ENCODE data around the gene MICALL1. TPM values are rescaled to one million over a fixed set of nuclear protein-coding genes. Genes with fewer than 3 reads are reported as not detected.
"Not testable (repeated sequence)": the region's sequence is repeated elsewhere in the genome, so short reads cannot be mapped to it uniquely, and the experiment has no call there.

MICALL1 gene
- total RNA-seq, 1 donor from 2014 or later: 29.1 TPM

DNA sequence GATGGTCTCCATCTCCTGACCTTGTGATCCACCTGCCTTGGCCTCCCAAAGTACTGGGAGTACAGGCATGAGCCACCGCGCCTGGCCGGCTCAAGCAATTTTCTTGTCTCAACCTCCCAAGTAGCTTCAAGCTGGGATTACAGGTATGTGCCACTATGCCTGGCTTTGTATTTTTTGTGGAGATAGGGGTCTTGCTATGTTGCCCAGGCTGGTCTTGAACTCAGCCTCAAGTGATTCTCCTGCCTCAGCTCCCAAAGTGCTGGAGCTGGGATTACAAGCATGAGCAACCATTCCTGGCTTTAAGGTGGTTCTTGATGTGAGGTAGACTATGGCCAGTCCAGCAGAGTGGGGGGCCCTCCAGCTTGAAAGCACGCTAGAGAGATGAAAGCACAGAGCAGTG, 55.0 kb downstream of the MICALL1 start:
- no peak overlapping the region for H3K4me3 Mint-ChIP-seq (ENCODE audit: low read depth)
- intact Hi-C loops (cut with micrococcal nuclease): no loop called here
- H3K27me3 Mint-ChIP-seq (ENCODE audit: low read depth): no peaks in the 10 kb centered on the region
- H3K36me3 Mint-ChIP-seq (ENCODE audit: low read depth): peaks cover 61% of the 10 kb centered on the region
- DNase-seq (ENCODE audit: low spot score): no peak
- H3K9me3 Mint-ChIP-seq: no peaks in the 10 kb centered on the region
- no peak overlapping the region for H3K27ac Mint-ChIP-seq
- H3K4me1 Mint-ChIP-seq (ENCODE audit: low read depth): peaks cover 2% of the 10 kb centered on the region

DNA sequence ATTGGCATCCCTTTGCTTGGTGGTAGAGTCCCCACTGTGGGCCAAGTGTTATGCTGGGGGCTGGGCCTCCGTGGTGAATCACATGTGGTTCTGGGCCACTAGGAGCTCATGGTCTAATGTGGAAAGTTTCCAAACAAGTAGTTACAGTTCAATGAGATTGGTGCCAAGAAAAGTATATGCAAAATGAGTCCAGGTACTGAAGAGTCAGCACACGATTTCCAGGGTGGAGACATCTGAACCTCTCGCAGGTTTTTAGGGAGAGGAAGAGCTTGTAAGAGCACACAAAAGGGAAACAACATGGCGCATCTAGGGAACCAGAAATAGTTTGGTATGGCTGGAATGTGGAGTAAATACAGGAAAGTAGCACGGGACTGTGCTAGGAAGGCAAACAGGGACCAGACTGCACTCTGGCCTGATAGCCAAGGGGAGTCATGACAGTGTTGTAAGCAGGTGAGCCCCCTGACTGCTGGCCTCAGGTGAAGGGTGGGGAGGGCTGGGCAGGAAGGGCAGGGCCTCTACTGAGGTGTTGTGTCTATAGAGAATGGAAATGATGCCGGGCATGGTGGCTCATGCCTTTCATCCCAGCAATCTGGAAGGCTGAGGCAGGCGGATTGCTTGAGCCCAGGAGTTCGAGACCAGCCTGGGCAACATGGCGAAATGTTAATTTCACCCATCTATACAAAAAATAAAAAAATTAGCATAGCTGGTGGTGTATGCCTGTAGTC, 60.0 kb downstream of the MICALL1 start:
- no peaks in the 10 kb centered on the region for H3K27me3 Mint-ChIP-seq (ENCODE audit: low read depth)
- no peak overlapping the region for H3K27ac Mint-ChIP-seq
- DNase-seq (ENCODE audit: low spot score): no peak
- peaks cover 40% of the 10 kb centered on the region for H3K36me3 Mint-ChIP-seq (ENCODE audit: low read depth)
- no peaks in the 10 kb centered on the region for H3K4me1 Mint-ChIP-seq (ENCODE audit: low read depth)
- intact Hi-C loops (cut with micrococcal nuclease): no loop called here
- H3K4me3 Mint-ChIP-seq (ENCODE audit: low read depth): no peak overlapping the region
- no peaks in the 10 kb centered on the region for H3K9me3 Mint-ChIP-seq

DNA sequence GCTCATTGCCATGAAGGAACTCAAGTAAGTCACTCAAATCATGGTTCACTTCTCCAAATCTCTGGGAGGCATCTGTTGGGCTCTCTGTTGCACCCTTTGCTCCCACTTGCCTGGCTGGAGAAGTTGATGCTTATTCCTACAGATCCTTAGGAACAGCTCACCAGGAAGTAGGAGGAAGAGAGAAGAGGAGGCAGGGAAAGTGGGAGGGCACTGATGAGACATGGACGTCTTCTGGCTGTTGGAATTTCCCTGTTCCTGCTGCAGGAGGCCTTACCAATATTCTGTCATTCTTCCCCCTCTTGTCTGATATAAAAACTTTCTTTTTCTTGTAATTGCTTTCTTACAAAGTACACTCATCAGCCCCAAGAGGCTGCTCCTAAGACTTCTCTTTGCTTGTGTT, 61.0 kb downstream of the MICALL1 start:
- peaks cover 31% of the 10 kb centered on the region for H3K36me3 Mint-ChIP-seq (ENCODE audit: low read depth)
- DNase-seq (ENCODE audit: low spot score): no peak
- H3K27me3 Mint-ChIP-seq (ENCODE audit: low read depth): no peaks in the 10 kb centered on the region
- H3K4me1 Mint-ChIP-seq (ENCODE audit: low read depth): no peaks in the 10 kb centered on the region
- no peak overlapping the region for H3K4me3 Mint-ChIP-seq (ENCODE audit: low read depth)
- H3K27ac Mint-ChIP-seq: no peak overlapping the region
- intact Hi-C loops (cut with micrococcal nuclease): no loop called here
- H3K9me3 Mint-ChIP-seq: no peaks in the 10 kb centered on the region

DNA sequence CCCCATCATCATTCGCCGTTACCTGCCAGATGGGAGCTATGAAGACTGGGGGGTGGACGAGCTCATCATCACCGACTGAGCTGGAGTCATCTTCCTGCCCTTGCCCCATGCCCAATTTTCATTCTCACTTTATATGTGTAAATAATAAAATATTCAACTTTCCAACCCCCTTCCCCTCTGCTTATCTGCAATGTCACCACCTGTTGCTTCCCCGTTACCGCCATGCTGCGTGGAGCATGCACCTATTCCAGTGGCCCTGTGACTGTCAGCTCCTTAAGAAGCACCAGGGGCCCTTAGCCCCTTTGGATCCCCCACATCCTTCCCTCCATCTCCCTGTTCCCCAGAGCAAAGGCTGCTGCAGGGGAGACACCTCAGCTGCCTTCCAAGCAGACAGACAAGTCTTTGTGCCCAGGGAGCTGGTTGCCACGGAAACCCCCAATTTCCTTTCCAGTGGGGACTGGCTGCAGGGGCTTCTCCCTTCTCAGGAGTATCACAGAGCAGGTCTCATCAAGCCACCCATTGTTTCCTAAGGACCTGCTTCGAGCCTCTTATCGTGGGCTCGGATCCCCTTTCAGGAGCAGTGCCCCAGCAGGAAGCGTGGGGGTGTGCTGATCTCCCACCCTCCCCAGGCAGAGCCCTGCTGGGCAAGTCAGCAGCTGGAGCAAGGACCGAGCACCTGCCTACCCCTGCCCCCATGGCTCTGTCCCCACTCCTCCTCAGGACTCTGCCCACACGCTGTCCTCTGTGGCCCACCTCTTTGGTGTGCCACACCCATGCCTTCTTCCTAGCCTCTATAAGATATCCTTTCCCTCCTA, 61.7 kb downstream of the MICALL1 start:
- intact Hi-C loops (cut with micrococcal nuclease): no loop called here
- Mint-ChIP-seq H3K27ac (no peak overlapping the region), H3K27me3 (ENCODE audit: low read depth) (no peaks in the 10 kb centered on the region), H3K4me3 (ENCODE audit: low read depth) (no peak overlapping the region), H3K9me3 (no peaks in the 10 kb centered on the region), H3K4me1 (ENCODE audit: low read depth) (no peaks in the 10 kb centered on the region), H3K36me3 (ENCODE audit: low read depth) (peaks cover 28% of the 10 kb centered on the region)
- DNase-seq (ENCODE audit: low spot score): no peak

DNA sequence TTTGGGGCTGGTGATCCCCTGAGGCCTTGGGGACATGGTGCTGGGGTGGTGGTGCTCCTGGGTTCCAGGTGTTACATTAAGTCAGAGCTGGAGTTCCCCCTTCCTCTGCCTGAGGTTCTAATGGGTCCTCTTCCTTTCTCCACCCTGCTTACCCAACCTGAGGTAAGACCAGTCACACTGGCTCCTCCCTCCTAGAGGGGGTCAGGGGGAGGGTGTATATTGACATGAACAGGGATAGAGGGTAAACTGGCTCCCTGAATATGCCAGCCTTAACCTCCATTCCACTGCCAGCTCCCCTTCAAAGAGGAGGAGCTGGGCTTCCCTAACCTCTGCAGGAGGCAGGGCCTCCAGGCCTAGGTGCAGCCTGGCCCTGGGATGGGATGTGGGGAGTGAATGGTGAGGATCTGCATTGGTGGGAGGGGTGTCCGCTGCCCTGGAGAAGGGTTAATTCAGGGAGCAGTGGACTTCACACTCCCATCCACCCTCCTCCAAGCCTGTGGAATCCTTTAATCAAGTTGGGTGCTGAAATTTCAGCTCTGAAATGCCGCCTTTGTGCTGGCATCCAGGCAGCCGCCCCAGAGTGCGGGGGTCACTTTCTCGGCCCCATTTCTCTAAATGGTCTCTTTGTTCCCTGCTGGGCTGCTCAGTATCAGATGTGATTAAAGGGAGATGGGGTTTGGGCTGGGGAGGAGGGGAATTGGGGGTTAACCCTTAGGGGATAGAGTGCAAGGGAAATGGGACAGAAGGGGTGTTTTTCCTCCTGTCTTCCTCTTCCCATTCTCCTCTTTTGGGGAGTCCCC, 62.6 kb downstream of the MICALL1 start:
- Mint-ChIP-seq H3K36me3 (ENCODE audit: low read depth) (peaks cover 28% of the 10 kb centered on the region), H3K4me1 (ENCODE audit: low read depth) (no peaks in the 10 kb centered on the region), H3K4me3 (ENCODE audit: low read depth) (no peak overlapping the region), H3K27me3 (ENCODE audit: low read depth) (no peaks in the 10 kb centered on the region), H3K9me3 (no peaks in the 10 kb centered on the region), H3K27ac (no peak overlapping the region)
- DNase-seq (ENCODE audit: low spot score): no peak
- intact Hi-C loops (cut with micrococcal nuclease): no loop called here

DNA sequence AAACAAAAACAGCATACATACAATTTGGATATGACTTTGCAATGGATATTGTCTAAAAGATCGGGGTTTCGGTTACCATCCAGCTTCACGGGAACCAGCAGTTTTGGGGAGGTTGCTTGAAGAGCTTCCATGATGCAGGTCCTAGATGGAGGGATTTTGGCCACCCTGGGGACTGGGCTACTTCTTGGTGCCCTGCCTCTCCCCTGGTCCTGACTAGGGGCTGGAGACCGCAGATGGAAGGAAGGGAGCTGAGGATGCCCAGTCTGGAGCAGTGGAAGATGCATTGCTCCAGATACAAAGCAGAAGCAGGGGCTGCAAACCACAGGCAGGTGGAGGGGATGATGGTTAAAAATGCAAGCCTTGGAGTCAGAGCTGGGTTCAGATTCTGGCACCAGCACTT, 64.8 kb downstream of the MICALL1 start:
- peaks cover 23% of the 10 kb centered on the region for H3K36me3 Mint-ChIP-seq (ENCODE audit: low read depth)

DNA sequence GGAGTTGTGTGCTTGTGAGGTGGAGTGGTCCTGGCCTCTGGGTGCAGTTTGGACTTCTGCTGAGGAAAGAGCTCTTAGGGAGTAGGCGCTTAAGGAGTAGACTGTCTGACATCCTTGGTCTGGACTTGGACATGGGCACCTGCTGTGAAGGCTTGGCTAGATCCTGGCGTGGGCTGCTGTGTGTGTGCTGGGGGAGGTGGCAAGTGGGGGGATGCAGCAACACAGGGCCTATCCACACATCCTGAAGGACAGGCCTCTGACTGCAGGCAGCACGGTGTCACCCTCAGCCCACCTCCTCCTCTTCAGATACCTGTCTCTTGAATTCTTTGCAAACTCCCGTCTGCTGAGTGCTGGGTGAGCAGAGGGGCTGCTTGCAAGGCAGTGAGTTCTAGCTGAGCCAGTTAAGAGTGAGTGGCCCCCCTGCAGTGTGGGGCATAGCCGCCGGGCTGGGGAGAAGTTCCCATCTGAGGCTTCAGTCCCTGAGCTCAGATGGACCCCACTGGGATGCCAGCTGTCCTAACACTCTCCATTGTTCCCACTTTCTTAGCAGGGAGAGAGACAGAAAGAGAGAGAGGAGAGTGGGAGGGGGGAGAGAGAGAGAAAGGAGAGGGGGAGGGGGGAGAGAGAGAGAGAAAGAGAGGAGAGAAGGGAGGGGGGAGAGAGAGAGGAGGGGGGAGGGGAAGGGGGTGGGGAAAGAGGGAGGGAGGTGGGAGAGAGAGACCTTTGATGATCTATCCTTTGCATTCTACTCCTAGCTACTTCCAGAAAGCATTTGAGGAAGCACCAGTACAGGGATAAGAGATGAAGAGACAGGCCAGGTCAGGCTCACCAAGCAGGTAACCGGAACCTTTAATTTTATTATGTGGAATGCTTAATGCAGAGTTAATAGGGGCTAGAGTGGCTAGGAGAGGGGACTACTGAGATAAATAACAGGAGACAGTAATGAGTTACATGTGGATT, 65.7 kb downstream of the MICALL1 start:
- H3K36me3 Mint-ChIP-seq (ENCODE audit: low read depth): peaks cover 19% of the 10 kb centered on the region
- no peak overlapping the region for H3K27ac Mint-ChIP-seq
- no peaks in the 10 kb centered on the region for H3K9me3 Mint-ChIP-seq

More for the DNA sequence above, 64.8 kb downstream of the MICALL1 start:
- DNase-seq (ENCODE audit: low spot score): no peak
- no peaks in the 10 kb centered on the region for H3K27me3 Mint-ChIP-seq (ENCODE audit: low read depth)
- no peaks in the 10 kb centered on the region for H3K9me3 Mint-ChIP-seq
- intact Hi-C loops (cut with micrococcal nuclease): no loop called here
- no peak overlapping the region for H3K27ac Mint-ChIP-seq
- no peaks in the 10 kb centered on the region for H3K4me1 Mint-ChIP-seq (ENCODE audit: low read depth)
- no peak overlapping the region for H3K4me3 Mint-ChIP-seq (ENCODE audit: low read depth)

DNA sequence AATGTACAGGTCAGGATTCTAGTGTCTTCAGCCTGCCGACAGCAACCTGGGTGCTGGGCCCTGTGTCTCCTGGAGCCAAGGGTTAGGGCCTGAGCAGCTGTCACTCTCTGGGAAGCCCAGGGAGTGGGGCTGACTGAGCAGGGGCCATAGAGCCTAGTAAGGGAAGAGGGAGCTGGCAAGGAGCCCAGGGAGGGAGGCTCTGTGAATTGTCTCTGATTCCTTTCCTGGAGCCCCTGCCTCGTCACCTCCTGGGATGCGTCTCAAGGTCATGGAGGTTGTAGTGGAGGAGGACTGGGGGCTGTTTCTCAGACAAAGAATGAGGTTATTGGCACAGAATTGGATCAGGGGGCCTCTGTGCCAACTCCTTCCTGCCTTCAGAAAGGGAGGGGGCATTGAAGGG, 66.4 kb downstream of the MICALL1 start:
- no peak for DNase-seq (ENCODE audit: low spot score)
- intact Hi-C loops (cut with micrococcal nuclease): no loop called here

More for the DNA sequence above, 65.7 kb downstream of the MICALL1 start:
- no peaks in the 10 kb centered on the region for H3K4me1 Mint-ChIP-seq (ENCODE audit: low read depth)
- intact Hi-C loops (cut with micrococcal nuclease): no loop called here
- H3K27me3 Mint-ChIP-seq (ENCODE audit: low read depth): no peaks in the 10 kb centered on the region
- no peak for DNase-seq (ENCODE audit: low spot score)
- H3K4me3 Mint-ChIP-seq (ENCODE audit: low read depth): no peak overlapping the region

DNA sequence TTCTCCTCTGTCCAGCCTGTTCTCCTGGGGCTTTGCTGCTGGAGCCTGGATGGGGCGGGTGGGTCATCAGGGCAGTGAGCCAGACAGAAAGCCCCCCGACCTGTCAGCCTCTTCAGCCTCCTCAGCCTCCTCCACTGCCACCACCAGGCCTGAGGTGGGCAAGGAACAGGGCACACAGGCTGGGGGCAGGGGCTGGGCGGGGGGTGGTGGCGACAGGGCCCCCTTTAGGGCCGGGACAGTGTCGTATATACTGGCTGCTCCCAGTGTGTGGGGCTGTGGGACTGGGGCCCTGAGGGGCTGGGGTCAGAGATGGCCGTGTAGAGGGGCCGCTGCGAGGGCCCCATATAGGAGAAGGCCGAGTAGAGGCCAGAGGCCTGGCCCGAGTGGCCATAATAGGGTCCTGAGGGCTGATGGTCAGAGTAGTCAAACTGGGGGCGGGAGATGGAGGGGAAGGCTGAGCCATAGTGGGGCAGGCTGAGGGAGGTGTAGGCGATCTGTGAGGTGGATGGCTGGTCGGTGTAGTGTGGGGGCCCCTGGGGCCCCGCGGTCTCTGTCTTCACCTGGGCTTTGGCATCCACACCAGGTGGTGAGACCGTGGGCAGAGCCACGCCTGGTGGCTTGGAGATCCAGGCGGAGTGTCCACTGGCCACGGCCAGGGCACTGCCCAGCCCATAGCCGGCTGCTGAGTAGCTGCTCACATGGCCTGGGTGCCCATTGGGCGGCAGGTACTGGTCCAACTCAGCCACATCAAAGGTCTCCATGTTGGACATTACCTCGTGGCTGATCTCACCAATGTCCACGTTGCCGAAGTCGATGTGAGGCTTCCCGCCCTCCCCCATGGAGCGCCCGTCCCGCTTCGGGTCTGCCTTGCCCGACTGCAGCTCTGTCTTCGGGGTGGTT, 67.4 kb downstream of the MICALL1 start:
- Mint-ChIP-seq H3K36me3 (ENCODE audit: low read depth) (peaks cover 6% of the 10 kb centered on the region), H3K27me3 (ENCODE audit: low read depth) (no peaks in the 10 kb centered on the region), H3K4me3 (ENCODE audit: low read depth) (no peak overlapping the region), H3K27ac (no peak overlapping the region), H3K4me1 (ENCODE audit: low read depth) (no peaks in the 10 kb centered on the region), H3K9me3 (no peaks in the 10 kb centered on the region)
- DNase-seq (ENCODE audit: low spot score): no peak
- intact Hi-C loops (cut with micrococcal nuclease): no loop called here

More for the DNA sequence above, 66.4 kb downstream of the MICALL1 start:
- peaks cover 13% of the 10 kb centered on the region for H3K36me3 Mint-ChIP-seq (ENCODE audit: low read depth)
- no peak overlapping the region for H3K4me3 Mint-ChIP-seq (ENCODE audit: low read depth)
- H3K27ac Mint-ChIP-seq: no peak overlapping the region
- no peaks in the 10 kb centered on the region for H3K9me3 Mint-ChIP-seq
- no peaks in the 10 kb centered on the region for H3K27me3 Mint-ChIP-seq (ENCODE audit: low read depth)
- H3K4me1 Mint-ChIP-seq (ENCODE audit: low read depth): no peaks in the 10 kb centered on the region

DNA sequence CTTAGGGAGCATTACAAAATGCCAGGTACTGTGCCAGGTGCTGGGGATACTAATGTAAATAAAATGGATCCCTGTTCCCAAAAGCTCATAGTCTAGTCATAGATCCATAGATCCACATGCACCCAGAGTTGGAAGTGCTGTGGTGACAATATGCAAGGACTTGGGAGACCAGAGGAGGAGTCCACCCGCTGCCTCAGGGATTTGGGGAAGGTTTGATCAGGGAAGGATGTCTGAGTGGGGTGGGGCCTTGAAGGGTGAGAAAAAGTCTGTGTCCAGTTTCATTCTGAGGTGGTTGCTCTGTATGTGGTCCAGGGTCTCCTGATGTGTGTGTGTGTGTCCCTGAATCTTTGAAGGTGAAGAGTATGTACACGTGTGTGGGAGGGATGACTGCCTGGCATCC, 69.1 kb downstream of the MICALL1 start:
- Mint-ChIP-seq H3K36me3 (ENCODE audit: low read depth) (no peaks in the 10 kb centered on the region), H3K27ac (no peak overlapping the region), H3K9me3 (no peaks in the 10 kb centered on the region), H3K4me1 (ENCODE audit: low read depth) (no peaks in the 10 kb centered on the region), H3K4me3 (ENCODE audit: low read depth) (no peak overlapping the region), H3K27me3 (ENCODE audit: low read depth) (no peaks in the 10 kb centered on the region)
- no peak for DNase-seq (ENCODE audit: low spot score)
- intact Hi-C loops (cut with micrococcal nuclease): no loop called here

DNA sequence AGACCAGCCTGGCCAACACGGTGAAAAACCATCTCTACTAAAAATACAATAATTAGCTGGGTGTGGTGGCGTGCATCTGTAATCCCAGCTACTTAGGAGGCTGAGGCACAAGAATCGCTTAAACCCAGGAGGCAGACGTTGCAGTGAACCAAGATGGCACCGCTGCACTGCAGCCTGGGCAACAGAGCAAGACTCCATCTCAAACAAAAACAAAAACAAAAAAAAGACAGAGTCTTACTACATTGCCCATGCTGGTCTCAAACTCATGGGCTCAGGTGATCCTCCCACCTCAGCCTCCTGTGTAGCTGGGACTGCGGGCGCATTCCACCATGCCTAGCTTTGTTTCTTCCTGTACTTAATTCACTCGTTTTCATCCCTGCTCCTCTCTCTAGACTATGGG, 69.9 kb downstream of the MICALL1 start:
- H3K4me1 Mint-ChIP-seq (ENCODE audit: low read depth); H3K36me3 Mint-ChIP-seq (ENCODE audit: low read depth); H3K27me3 Mint-ChIP-seq (ENCODE audit: low read depth); DNase-seq (ENCODE audit: low spot score); H3K9me3 Mint-ChIP-seq; H3K27ac Mint-ChIP-seq; H3K4me3 Mint-ChIP-seq (ENCODE audit: low read depth); intact Hi-C loops (cut with micrococcal nuclease): not testable (repeated sequence)

All from activated T-helper 2 cell treated with anti-CD3 and anti-CD28 coated beads, Interferon-gamma antibody, Interleukin-2, Interleukin-4, amounts not matched to agents 10 μg/mL and 5 μg/mL and 100 μg/mL, durations not matched to agents 14 hours and 24 hours and 36 hours (primary cell).